NCI-H82 treated with DMSO at 0.1 percent for 48 hours (cell line): ENCODE measurements around the gene NT5C1A.
A peak's percentile ranks its signal among the peaks of the same experiment; 100 is the strongest.

Experiments used
- DNase-seq: peaks from one replicate; lab custom pipeline; 2025; ENCODE audit not compliant: unreplicated experiment; lab: John Stamatoyannopoulos, UW

Gene NT5C1A

GRCh38 chr1:39613250-39613649 is 58.7 kb downstream of the NT5C1A start:
- no peak for DNase-seq

- DNase-seq: peak; percentile 54
These were observed 62.1 kb downstream of the NT5C1A start for GRCh38 chr1:39609618-39610331.
